ENCODE measurements around the gene LAPTM5. TPM values are rescaled to one million over a fixed set of nuclear protein-coding genes. Genes with fewer than 3 reads are reported as not detected.

LAPTM5 gene
- total and polyA plus RNA-seq, 2 of the 13 experiments (the other 11 are each of a cell fraction or from before 2014, with no cell fraction given), result 0.41 to 0.86 TPM

DNA sequence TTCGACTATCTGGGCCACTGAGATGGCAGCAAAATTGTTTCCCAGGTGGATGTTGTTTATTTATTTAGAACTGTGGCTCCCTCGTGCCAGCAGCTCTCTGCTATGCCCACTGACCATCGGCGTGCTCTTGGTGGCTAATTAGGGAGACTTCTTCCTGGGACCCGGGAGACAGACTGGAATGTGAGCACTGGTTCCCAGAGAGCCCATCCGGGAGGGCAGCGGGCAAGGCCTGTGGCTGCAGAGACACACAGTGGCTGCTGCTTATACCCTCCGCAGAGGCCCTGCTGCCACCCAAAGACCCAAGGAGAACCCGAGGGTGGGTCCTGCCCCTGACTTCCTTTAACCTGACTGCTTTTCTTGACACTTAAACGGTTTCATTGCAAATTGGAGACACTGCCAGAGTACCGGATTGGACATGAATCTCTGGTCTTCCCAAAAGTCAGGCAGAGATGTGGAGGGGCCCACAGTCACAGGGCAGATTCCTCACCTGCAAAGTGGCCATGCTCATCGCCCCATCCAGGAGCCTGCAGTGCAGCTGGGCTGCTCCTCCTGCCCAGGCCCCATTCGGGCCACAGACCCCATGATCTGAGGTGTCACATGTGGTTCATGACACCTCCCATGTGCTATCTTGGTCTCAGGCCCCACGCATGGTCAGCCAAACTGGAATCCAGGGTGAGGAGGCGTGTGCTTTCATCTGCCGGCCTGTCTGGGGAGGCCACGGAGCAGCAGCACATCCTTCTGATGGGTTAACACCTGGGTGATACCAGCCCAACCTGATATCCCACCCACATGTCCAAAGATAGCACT lies 28.5 kb downstream of the LAPTM5 start:
- Histone ChIP-seq H3K9me3 (ENCODE audit: low read length) (no peaks in the 10 kb centered on the region), H3K36me3 (replicated peaks in 1 of 2; ENCODE audit: control insufficient read depth in 1 of 2, insufficient read depth in 2 of 2, low read length in 2 of 2) (no peaks in the 10 kb centered on the region), H3K27me3 (ENCODE audit: control insufficient read depth in 1 of 2, insufficient read depth in 2 of 2, low read length in 2 of 2) (peaks cover 2 to 10% of the 10 kb centered on the region in 2 experiments; a peak in 4 of 5 replicates), H3K4me1 (ENCODE audit: insufficient read depth, low read length) (no peaks in the 10 kb centered on the region), H3K9ac (ENCODE audit: insufficient read depth, low read depth, low read length) (no peak overlapping the region), H2AFZ (ENCODE audit: low read length) (no peak overlapping the region), H3K27ac (ENCODE audit: extremely low read length, insufficient read depth, low read length) (no peak overlapping the region), H3K4me3 (replicated peaks in 1 of 3; ENCODE audit: insufficient read depth in 1 of 3, low read depth in 2 of 3, low read length in 3 of 3) (no peak overlapping the region), H3K79me2 (ENCODE audit: insufficient read depth, low read length) (no peaks in the 10 kb centered on the region), H4K20me1 (ENCODE audit: insufficient read depth, low read length) (no peaks in the 10 kb centered on the region), H3K4me2 (ENCODE audit: low read depth, low read length) (no peak overlapping the region)
- FAIRE-seq (no peak), DNase-seq (ENCODE audit: low spot score) (no peak), ATAC-seq (no peak)
- BruUV-seq (replicated peaks), result no TSS peak
- ChIA-PET CTCF (ENCODE audit: low intra/inter-chr PET ratio, low total read pairs) (interaction anchor here (1.1 kb wide), 1 partner anchor 10 kb away, joined by 3 read pairs; no protein-coding TSS in a partner anchor), POLR2A (no interaction called here)
- in situ Hi-C loops (cut with HindIII; ENCODE audit: extremely low pct_ligation_motif_present, low pct_unique_long_range_greater_than_20kb), result no loop called here
- intact Hi-C loops (cut with micrococcal nuclease; ENCODE audit: unreplicated experiment), result no loop called here
- TF ChIP-seq, protein P1, sequence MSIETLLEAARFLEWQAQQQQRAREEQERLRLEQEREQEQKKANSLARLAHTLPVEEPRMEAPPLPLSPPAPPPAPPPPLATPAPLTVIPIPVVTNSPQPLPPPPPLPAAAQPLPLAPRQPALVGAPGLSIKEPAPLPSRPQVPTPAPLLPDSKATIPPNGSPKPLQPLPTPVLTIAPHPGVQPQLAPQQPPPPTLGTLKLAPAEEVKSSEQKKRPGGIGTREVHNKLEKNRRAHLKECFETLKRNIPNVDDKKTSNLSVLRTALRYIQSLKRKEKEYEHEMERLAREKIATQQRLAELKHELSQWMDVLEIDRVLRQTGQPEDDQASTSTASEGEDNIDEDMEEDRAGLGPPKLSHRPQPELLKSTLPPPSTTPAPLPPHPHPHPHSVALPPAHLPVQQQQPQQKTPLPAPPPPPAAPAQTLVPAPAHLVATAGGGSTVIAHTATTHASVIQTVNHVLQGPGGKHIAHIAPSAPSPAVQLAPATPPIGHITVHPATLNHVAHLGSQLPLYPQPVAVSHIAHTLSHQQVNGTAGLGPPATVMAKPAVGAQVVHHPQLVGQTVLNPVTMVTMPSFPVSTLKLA (IDR thresholded peaks at IDR 0.05), result peak; percentile 99
- no peak for TF ChIP-seq GZF1 (CRISPR knock-in tag; IDR thresholded peaks at IDR 0.05)
- WGBS (ENCODE audit: low lambda C conversion rate), result 26% methylated on average over 5 of the region's 17 CpGs

DNA sequence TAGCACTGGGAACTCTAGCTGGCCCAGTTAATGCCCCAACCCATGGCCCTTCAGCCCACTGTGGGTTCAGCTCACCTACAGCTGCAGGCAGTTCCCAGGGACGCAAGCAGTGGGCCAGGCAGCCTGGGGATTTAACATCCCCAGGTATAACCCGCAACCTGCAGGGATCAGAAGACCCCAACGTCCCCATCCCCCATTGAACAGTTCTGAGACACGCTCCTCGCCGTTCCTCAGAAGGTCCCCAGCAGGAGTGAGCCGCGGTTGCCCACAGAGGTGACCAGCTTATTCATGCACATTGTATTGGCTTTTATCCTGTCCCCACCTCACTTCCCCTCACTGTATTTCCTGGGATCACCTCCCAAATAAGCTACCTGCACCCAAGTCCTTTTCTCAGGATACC lies 29.2 kb downstream of the LAPTM5 start:
- ChIA-PET CTCF (ENCODE audit: low intra/inter-chr PET ratio, low total read pairs) (interaction anchor here (1.1 kb wide), 1 partner anchor 9 kb away, joined by 3 read pairs; no protein-coding TSS in a partner anchor), POLR2A (no interaction called here)
- WGBS (ENCODE audit: low lambda C conversion rate), result 50% methylated on average over 7 of the region's 8 CpGs
- no peaks in the 10 kb centered on the region for H3K79me2 ChIP-seq (ENCODE audit: insufficient read depth, low read length)
- no peak overlapping the region for H3K27ac ChIP-seq (ENCODE audit: extremely low read length, insufficient read depth, low read length)
- H3K36me3 ChIP-seq (replicated peaks in 1 of 2; ENCODE audit: control insufficient read depth in 1 of 2, insufficient read depth in 2 of 2, low read length in 2 of 2), result no peaks in the 10 kb centered on the region
- in situ Hi-C loops (cut with HindIII; ENCODE audit: extremely low pct_ligation_motif_present, low pct_unique_long_range_greater_than_20kb), result no loop called here
- H3K9me3 ChIP-seq (ENCODE audit: low read length), result no peaks in the 10 kb centered on the region
- intact Hi-C loops (cut with micrococcal nuclease; ENCODE audit: unreplicated experiment), result no loop called here
- no peak for FAIRE-seq
- H3K4me3 ChIP-seq (replicated peaks in 1 of 3; ENCODE audit: insufficient read depth in 1 of 3, low read depth in 2 of 3, low read length in 3 of 3), result no peak overlapping the region
- DNase-seq (ENCODE audit: low spot score), result no peak
- no peak overlapping the region for H3K9ac ChIP-seq (ENCODE audit: insufficient read depth, low read depth, low read length)
- H3K4me1 ChIP-seq (ENCODE audit: insufficient read depth, low read length), result no peaks in the 10 kb centered on the region
- BruUV-seq (replicated peaks), result no TSS peak
- peaks cover 2 to 10% of the 10 kb centered on the region in 2 experiments; a peak in 4 of 5 replicates for H3K27me3 ChIP-seq (ENCODE audit: control insufficient read depth in 1 of 2, insufficient read depth in 2 of 2, low read length in 2 of 2)
- H3K4me2 ChIP-seq (ENCODE audit: low read depth, low read length), result no peak overlapping the region
- no peak overlapping the region for H2AFZ ChIP-seq (ENCODE audit: low read length)
- H4K20me1 ChIP-seq (ENCODE audit: insufficient read depth, low read length), result no peaks in the 10 kb centered on the region
- ATAC-seq, result no peak
- TF ChIP-seq ZNF790 (CRISPR knock-in tag; IDR thresholded peaks at IDR 0.05; ENCODE audit: borderline replicate concordance) (no peak), ZSCAN20 (CRISPR knock-in tag; IDR thresholded peaks at IDR 0.05; ENCODE audit: borderline replicate concordance) (no peak), ZNF207 (IDR thresholded peaks at IDR 0.05; ENCODE audit: borderline replicate concordance) (no peak), ZNF615 (CRISPR knock-in tag; IDR thresholded peaks at IDR 0.05; ENCODE audit: borderline replicate concordance) (no peak), GATA4 (IDR thresholded peaks at IDR 0.05; ENCODE audit: borderline replicate concordance, low read depth) (no peak), ZNF773 (CRISPR knock-in tag; IDR thresholded peaks at IDR 0.05; ENCODE audit: borderline replicate concordance) (no peak), NR2F1 (CRISPR knock-in tag; IDR thresholded peaks at IDR 0.05) (no peak)
- TF ChIP-seq, protein P2, sequence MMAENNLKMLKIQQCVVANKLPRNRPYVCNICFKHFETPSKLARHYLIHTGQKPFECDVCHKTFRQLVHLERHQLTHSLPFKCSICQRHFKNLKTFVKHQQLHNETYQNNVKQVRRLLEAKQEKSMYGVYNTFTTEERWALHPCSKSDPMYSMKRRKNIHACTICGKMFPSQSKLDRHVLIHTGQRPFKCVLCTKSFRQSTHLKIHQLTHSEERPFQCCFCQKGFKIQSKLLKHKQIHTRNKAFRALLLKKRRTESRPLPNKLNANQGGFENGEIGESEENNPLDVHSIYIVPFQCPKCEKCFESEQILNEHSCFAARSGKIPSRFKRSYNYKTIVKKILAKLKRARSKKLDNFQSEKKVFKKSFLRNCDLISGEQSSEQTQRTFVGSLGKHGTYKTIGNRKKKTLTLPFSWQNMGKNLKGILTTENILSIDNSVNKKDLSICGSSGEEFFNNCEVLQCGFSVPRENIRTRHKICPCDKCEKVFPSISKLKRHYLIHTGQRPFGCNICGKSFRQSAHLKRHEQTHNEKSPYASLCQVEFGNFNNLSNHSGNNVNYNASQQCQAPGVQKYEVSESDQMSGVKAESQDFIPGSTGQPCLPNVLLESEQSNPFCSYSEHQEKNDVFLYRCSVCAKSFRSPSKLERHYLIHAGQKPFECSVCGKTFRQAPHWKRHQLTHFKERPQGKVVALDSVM (CRISPR knock-in tag; IDR thresholded peaks at IDR 0.05), result no peak

All from HepG2 (cell line).